ENCODE measurements around the gene FAM163A.

Gene FAM163A

DNA sequence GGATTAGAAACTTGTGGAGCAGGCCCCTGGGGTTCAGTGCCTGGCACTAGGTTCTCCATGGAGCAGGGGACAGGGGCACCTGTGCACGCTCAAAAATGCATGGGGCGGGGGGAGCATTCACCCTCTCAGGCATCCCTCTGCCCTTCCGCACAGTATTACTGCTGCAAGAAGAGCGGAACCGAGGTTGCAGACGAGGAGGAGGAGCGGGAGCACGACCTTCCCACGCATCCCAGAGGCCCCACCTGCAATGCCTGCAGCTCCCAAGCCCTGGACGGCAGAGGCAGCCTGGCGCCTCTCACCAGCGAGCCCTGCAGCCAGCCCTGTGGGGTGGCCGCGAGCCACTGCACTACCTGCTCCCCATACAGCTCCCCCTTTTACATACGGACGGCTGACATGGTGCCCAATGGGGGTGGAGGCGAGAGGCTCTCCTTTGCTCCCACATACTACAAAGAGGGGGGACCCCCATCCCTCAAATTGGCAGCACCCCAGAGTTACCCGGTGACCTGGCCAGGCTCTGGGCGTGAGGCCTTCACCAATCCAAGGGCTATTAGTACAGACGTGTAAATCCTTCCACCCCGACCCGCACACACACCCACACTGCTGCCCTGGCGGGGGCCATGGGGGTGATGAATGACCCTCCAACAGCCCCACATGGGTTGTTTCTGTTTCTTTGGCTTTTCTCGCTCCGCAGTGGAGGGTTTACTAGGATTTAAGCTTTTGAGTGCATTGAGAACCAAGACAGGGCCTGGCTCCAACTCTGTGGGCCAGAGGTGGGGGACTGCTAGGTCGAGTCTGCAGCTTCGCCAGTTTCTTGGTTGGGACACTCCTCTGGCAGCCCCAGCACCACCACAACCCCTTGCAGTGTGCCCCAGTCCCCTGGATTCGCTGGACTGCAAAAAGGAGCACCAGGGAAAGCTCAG is 70.8 kb downstream of the FAM163A start:
- Histone ChIP-seq H3K4me2 (ENCODE audit: low read depth, low read length, poor library complexity, severe bottlenecking) (peak overlapping the region; percentile 86), H3K79me2 (ENCODE audit: insufficient read depth, low read length) (no peaks in the 10 kb centered on the region), H3K9ac (ENCODE audit: low read depth, low read length, poor library complexity, severe bottlenecking) (no peak overlapping the region), H3K9me3 (ENCODE audit: insufficient read depth, low read depth, low read length) (no peaks in the 10 kb centered on the region), H3K4me3 (ENCODE audit: low read length, poor library complexity, severe bottlenecking) (no peak overlapping the region), H3K36me3 (ENCODE audit: insufficient read depth, low read length) (no peaks in the 10 kb centered on the region), H3K4me1 (ENCODE audit: insufficient read depth, low read length, poor library complexity, severe bottlenecking) (peaks cover 8% of the 10 kb centered on the region), H3K27me3 (ENCODE audit: insufficient read depth, low read length, poor library complexity, severe bottlenecking) (no peaks in the 10 kb centered on the region), H2AFZ (ENCODE audit: low read length) (peak overlapping the region; percentile 96; the same call in 1 of the 2 replicates), H3K9me2 (replicated peaks; ENCODE audit: low read depth, low read length) (no peaks in the 10 kb centered on the region), H4K20me1 (ENCODE audit: insufficient read depth, low read length, poor library complexity, severe bottlenecking) (no peaks in the 10 kb centered on the region), H3F3A (ENCODE audit: low read depth) (no peaks in the 10 kb centered on the region)
- TF ChIP-seq EZH2phosphoT487 (IDR thresholded peaks at IDR 0.05; ENCODE audit: borderline replicate concordance) = no peak
- TF ChIP-seq, protein P1, sequence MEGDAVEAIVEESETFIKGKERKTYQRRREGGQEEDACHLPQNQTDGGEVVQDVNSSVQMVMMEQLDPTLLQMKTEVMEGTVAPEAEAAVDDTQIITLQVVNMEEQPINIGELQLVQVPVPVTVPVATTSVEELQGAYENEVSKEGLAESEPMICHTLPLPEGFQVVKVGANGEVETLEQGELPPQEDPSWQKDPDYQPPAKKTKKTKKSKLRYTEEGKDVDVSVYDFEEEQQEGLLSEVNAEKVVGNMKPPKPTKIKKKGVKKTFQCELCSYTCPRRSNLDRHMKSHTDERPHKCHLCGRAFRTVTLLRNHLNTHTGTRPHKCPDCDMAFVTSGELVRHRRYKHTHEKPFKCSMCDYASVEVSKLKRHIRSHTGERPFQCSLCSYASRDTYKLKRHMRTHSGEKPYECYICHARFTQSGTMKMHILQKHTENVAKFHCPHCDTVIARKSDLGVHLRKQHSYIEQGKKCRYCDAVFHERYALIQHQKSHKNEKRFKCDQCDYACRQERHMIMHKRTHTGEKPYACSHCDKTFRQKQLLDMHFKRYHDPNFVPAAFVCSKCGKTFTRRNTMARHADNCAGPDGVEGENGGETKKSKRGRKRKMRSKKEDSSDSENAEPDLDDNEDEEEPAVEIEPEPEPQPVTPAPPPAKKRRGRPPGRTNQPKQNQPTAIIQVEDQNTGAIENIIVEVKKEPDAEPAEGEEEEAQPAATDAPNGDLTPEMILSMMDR (conservative IDR thresholded peaks at IDR 0.05; ENCODE audit: low read length) = no peak

DNA sequence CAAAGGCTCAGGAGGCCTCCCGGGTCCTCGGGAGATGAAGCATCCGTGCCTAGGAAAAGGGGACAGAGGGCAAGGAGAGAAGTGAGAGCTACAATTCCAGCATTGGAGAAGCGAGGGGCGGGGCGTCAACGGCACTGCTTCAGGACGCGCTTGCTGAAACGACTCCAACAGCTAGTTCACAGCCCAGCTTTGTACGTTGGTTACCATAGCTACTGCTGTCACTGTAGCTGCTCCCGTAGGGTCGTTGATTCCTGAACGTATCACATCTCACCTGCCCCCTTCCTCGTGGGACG is 71.4 kb downstream of the FAM163A start:
- no peaks in the 10 kb centered on the region for H3K9me3 ChIP-seq (ENCODE audit: insufficient read depth, low read depth, low read length)
- peaks cover 8% of the 10 kb centered on the region for H3K4me1 ChIP-seq (ENCODE audit: insufficient read depth, low read length, poor library complexity, severe bottlenecking)
- no peak for TF ChIP-seq EZH2phosphoT487 (IDR thresholded peaks at IDR 0.05; ENCODE audit: borderline replicate concordance)
- TF ChIP-seq, protein P1 (conservative IDR thresholded peaks at IDR 0.05; ENCODE audit: low read length) = no peak
- H3K9ac ChIP-seq (ENCODE audit: low read depth, low read length, poor library complexity, severe bottlenecking) = no peak overlapping the region
- H3K79me2 ChIP-seq (ENCODE audit: insufficient read depth, low read length) = no peaks in the 10 kb centered on the region
- peak overlapping the region; percentile 76 for H3K4me3 ChIP-seq (ENCODE audit: low read length, poor library complexity, severe bottlenecking)
- H3K4me2 ChIP-seq (ENCODE audit: low read depth, low read length, poor library complexity, severe bottlenecking) = peak overlapping the region; percentile 86
- no peaks in the 10 kb centered on the region for H3F3A ChIP-seq (ENCODE audit: low read depth)
- no peaks in the 10 kb centered on the region for H4K20me1 ChIP-seq (ENCODE audit: insufficient read depth, low read length, poor library complexity, severe bottlenecking)
- H3K9me2 ChIP-seq (replicated peaks; ENCODE audit: low read depth, low read length) = no peaks in the 10 kb centered on the region
- no peaks in the 10 kb centered on the region for H3K36me3 ChIP-seq (ENCODE audit: insufficient read depth, low read length)
- peak overlapping the region; percentile 96 for H2AFZ ChIP-seq (ENCODE audit: low read length)
- H3K27me3 ChIP-seq (ENCODE audit: insufficient read depth, low read length, poor library complexity, severe bottlenecking) = no peaks in the 10 kb centered on the region

DNA sequence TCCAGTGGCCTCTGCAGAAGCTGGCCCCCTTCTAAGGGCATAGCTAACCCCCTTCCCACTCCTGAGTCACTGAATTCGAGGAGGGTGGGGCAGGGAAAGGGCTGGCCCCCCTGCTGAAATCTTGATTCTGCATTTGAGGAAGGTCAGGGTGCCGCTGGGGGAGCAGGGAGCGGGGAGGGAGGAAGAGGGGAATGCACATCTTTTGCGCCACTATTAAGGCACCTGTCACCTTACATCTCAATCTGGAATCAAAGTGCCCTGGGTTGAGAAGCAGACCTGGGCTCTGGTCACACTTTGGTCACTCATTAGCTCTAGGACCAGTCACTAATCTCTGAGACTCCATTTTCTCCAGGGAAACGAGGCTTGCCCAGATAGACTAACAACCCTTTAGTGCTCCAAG is 72.5 kb downstream of the FAM163A start:
- Histone ChIP-seq H3F3A (ENCODE audit: low read depth) (no peaks in the 10 kb centered on the region), H3K36me3 (ENCODE audit: insufficient read depth, low read length) (no peaks in the 10 kb centered on the region), H3K4me3 (ENCODE audit: low read length, poor library complexity, severe bottlenecking) (peak overlapping the region; percentile 76), H3K27me3 (ENCODE audit: insufficient read depth, low read length, poor library complexity, severe bottlenecking) (no peaks in the 10 kb centered on the region), H2AFZ (ENCODE audit: low read length) (peak overlapping the region; percentile 96), H3K9me2 (replicated peaks; ENCODE audit: low read depth, low read length) (no peaks in the 10 kb centered on the region), H3K79me2 (ENCODE audit: insufficient read depth, low read length) (no peaks in the 10 kb centered on the region), H4K20me1 (ENCODE audit: insufficient read depth, low read length, poor library complexity, severe bottlenecking) (no peaks in the 10 kb centered on the region), H3K4me1 (ENCODE audit: insufficient read depth, low read length, poor library complexity, severe bottlenecking) (peaks cover 11% of the 10 kb centered on the region), H3K9me3 (ENCODE audit: insufficient read depth, low read depth, low read length) (no peaks in the 10 kb centered on the region), H3K9ac (ENCODE audit: low read depth, low read length, poor library complexity, severe bottlenecking) (peak overlapping the region; percentile 55), H3K4me2 (ENCODE audit: low read depth, low read length, poor library complexity, severe bottlenecking) (peak overlapping the region; percentile 86)
- TF ChIP-seq EZH2phosphoT487 (IDR thresholded peaks at IDR 0.05; ENCODE audit: borderline replicate concordance) = no peak
- TF ChIP-seq, protein P1 (conservative IDR thresholded peaks at IDR 0.05; ENCODE audit: low read length) = no peak
